HG03108 (cell line): ENCODE measurements around the gene SERF2.
"Not testable (repeated sequence)": the region's sequence is repeated elsewhere in the genome, so short reads cannot be mapped to it uniquely, and the experiment has no call there.

Experiments used
- ATAC-seq: cut with Tn5 transposase; IDR thresholded peaks from one replicate; pipeline ENCODE4 v1.9.1; 2021; ENCODE audit warnings: moderate library complexity; ENCODE audit not compliant: unreplicated experiment

SERF2 gene

DNA sequence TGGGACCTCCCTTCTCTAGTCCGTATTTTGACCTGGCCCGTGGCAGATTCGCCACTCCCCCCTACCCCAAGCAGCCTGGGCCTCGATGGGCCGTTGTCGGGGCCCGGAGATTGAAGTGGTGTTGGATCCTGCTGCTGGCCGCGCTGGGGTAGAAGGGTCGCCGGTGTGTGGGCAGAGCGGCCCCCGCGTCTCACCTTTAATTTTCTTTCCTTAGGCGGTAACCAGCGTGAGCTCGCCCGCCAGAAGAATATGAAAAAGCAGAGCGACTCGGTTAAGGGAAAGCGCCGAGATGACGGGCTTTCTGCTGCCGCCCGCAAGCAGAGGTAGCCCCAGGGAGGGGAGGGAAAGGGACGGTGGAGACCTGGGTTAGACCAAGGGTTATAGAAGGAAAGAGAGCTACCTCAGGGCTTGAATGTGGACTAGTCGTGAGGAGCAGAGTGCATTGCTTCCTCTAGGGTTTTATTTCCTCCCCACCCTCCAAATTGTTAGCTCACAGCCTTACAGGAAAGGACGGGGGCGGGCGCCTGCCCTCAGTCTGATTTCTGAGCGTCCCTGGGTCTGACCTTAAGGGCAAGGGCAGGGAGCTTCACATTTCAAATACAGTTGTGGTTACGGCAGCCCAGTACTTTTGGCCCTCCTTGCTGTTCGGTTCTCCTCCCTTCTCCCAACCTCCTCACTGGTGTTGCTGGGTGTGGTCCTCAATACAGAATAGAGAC is 799 bp downstream of the SERF2 start:
- no peak for ATAC-seq

DNA sequence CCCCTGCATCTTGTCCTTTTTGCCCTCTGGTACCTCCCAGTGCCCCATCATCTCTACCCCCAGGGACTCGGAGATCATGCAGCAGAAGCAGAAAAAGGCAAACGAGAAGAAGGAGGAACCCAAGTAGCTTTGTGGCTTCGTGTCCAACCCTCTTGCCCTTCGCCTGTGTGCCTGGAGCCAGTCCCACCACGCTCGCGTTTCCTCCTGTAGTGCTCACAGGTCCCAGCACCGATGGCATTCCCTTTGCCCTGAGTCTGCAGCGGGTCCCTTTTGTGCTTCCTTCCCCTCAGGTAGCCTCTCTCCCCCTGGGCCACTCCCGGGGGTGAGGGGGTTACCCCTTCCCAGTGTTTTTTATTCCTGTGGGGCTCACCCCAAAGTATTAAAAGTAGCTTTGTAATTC is 1.5 kb downstream of the SERF2 start:
- no peak for ATAC-seq

GRCh38 chr15:43794269-43795037 is 2.3 kb downstream of the SERF2 start:
- ATAC-seq, result no peak

- ATAC-seq, result no peak
These were observed 3.1 kb downstream of the SERF2 start for GRCh38 chr15:43795197-43795596.

- ATAC-seq, result no peak
These were observed 3.9 kb downstream of the SERF2 start for GRCh38 chr15:43795997-43796396.

GRCh38 chr15:43796566-43796965 is 4.4 kb downstream of the SERF2 start:
- no peak for ATAC-seq

DNA sequence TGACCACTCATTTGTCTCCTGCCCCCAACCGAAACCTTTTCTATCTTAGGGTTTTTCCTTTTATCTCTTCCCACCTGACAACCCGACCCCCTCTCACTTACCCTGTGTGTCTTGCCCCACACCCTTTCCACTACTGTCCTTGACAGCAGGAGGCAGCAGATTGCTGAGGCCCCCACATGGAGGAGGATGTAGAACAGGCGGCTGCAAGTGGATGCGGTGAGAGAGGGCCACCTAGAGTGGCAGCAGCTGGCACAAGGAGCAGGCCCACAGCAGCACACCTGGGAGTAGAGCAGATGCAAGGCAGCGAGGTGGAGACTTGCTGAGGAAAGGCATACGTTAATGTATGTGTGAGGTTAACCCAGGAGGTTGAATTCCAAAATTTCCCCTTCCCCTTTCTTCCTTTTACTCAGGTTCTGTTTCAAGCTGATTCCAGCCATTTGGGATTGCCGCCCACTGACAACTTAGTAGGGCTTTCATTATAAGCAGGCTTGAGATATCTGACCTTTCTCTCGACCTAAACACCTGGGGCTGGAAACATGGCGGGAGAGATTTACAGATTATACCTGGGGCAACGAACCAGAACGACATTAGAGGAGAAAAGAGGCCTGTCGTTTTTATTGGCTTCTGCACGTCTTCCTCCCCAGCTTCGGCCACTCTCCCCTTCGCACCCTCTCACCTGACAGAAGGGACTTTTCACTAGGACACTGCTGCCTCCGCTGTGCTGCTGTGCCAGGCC is 7.3 kb downstream of the SERF2 start:
- no peak for ATAC-seq

DNA sequence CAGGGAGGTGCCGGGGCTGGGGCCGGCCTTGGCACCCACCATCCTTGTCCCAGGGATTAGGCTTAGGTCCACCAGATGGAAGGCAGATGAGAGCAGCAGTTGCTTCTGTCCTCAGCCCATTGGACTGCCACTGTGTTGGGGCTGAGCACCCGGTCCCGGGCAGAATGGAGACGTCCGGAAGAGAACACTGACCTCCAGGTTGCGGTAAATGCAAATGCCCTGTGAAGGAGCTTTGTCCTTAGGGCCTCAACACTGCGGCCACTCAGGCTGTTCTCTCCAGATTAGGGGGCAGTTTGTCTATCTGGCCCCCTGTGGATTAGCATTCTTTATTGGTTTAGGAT is 7.8 kb downstream of the SERF2 start, which contains the start of gene SERINC4:
TSS of gene SERINC4 (minus strand) at position 276 of the 341 bp plus-strand sequence. CDS start at position 42, 234 bp downstream.
- no peak for ATAC-seq

DNA sequence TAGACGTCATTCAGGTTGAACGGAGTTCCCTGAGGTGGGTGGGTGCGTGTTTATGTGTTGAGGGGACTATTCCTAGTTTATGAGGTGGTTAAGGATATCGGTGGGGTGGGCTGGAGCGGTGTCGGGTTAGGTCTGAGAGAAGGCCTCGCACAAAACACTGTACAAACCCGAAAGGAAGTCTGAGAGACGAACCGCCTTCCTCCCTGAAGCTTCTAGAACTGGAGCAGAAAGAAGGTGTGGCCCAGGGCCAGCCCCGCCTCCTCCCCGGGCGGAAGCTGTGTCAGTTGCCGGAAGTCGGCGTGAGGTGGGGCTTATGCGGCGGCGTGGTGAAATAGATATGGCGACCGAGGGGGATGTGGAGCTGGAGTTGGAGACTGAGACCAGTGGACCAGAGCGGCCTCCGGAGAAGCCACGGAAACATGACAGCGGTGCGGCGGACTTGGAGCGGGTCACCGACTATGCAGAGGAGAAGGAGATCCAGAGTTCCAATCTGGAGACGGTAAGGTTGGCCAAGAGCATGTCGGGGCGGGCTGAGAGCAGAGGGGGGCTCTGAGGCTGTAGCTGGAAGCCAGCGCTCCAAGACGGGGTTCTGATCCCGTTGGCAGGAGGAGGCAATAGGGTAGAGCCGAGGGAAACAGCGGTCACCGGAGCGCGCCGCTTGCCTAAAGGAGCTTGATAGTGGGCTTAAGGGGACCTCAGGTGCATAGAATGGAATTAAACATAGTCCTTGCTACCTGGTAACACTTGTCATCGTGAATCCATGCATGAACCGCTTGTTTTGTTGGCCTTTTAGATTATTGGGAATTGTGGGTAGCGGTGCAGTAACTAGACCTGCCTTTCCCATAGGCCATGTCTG is 8.4 kb downstream of the SERF2 start, which contains the start of gene HYPK:
TSS of gene HYPK (plus strand) at position 314 of the 856 bp plus-strand sequence. CDS start at position 338, 24 bp downstream.
- ATAC-seq, result peak; percentile 85

DNA sequence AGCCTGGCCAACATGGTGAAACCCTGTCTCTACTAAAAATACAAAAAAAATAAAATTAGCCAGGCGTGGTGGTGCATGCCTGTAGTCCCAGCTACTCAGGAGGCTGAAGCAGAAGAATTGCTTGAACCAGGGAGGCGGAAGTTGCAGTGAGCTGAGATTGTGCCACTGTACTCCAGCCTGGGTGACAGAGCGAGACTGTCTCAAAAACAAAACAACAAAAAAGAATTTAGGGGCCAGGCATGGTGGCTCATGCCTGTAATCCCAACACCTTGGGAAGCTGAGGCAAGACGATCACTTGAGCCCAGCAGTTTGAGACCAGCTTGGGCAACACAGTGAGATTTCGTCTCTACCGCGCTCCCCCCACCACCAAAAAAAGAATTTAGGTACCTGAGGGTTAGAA is 10.6 kb downstream of the SERF2 start:
- not testable (repeated sequence) for ATAC-seq

DNA sequence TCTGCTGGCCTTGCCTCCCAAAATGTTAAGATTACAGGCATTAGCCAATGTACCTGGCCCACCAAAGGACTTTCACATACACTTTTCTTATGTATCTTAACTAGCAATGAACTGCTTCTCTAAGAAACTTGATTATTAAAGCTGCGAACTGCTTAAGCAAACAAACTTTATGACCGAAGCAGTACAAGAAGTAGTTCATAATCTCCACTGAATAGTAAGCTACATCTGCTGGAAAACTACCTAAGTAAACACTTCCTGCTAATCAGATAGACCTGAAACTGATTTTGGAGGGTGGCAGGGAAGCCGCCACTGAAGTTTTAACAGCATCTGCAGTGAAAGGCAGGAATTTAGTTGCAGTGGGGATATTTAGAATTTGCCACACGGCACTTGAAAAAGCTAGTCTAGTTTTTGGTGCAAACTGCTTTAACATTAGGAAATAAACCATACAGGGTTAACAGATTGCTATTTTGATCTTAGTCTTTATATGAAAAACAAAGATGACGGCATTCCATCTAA is 16.4 kb downstream of the SERF2 start:
- no peak for ATAC-seq

DNA sequence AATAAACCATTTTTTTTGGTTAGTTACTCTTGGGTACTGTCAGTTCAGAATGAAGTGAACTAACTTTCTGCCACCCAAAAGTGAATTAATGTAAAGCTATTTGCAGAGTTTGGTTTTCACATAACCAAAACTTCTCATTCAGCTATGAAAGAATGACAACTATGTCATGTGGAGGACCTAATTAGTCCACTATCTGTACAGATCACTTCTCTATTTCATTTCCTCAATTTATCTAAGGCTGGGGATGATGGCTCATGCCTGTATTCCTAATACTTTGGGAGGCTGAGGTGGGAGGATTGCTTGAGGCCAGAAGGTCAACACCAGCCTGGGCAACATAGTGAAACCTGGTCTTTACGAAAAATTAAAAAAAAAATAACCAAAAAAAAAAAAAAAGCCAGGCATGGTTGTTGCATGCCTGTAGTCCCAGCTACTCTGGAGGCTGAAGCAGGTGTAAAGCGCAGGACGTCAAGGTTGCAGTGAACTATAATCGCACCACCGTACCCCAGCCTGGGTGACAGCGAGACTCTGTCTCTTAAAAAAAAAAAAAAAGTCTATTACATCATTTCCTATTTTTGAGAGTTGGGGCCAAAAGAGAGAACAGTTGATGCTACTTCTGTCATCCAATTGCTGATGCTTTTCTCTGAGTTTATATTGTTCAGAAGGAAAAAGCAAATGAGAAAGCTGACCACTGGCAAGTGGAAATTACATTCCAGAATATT is 17.0 kb downstream of the SERF2 start:
- ATAC-seq, result peak; percentile 51

GRCh38 chr15:43815064-43815463 is 22.9 kb downstream of the SERF2 start:
- ATAC-seq, result not testable (repeated sequence)

- ATAC-seq, result no peak
These were observed 29.4 kb downstream of the SERF2 start for GRCh38 chr15:43821505-43821904.

DNA sequence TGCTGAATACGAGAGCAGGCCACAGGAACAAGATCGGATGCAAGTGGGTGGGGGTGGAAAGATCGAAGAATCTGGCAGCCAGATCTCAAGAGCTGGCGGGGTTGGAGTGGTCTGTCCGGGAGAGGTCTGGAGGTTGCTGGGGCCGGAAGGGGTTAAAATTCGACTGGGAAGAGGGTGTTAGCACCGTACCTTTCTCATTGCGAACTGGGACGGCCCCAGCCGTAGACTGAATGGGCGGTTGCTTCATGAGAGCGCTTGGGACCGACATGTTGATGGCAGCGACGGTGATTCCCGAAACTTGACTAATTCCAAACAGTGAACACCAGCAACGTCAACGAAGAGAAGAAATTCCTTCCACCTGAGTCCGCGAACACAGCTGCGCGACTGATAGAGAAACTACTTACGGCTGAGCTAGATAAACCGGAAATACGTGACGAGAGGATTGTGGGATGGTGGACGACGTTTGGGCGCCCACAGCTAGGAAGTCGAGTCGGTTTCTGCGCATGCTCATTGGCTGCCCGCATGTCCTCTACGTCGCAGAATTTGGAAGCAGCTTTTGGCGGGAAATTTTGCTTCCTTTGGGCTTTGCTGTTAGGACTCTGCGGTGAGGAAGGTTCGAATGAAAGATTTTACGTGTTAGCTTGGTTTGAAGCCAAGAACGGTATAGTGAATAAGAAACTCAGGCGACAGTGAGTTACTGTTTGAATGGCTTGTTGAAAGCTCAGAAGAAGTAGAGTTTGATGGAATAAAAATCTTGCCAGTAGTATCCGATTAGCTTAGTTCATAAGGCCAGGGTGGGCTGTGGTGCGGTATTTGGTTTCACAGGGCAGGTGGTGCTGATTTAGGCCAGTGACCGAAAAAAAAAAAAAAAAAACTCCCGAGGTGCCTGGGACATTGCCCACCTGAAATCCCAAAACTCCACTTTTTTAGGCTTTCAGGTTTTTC is 32.5 kb downstream of the SERF2 start, which contains the start of gene MFAP1:
TSS of gene MFAP1 (minus strand) at position 389 of the 945 bp plus-strand sequence. CDS start at position 268, 121 bp downstream.
- peak; percentile 57 for ATAC-seq

GRCh38 chr15:43825305-43825704 is 33.2 kb downstream of the SERF2 start:
- not testable (repeated sequence) for ATAC-seq

GRCh38 chr15:43826029-43826507 is 33.9 kb downstream of the SERF2 start:
- ATAC-seq, result no peak
